T-cell (primary cell): Measurements from ENCODE around the gene LDHAL6A. TPM values are rescaled to one million over a fixed set of nuclear protein-coding genes. Genes with fewer than 3 reads are reported as not detected.

Experiments
- ATAC-seq, 4 experiments: fragments of 200-7000 bp in 3 of 4; fragments of 150-1000 bp in 1 of 4; cut with Tn5 transposase; replicated peaks in 1 of 4; 1 replicate in 3 of 4; 2 replicates in 1 of 4; pipeline ENCODE4 v1.10.0; 2021; ENCODE audit warnings: moderate library complexity in 3 of 4, mild to moderate bottlenecking in 2 of 4, moderate number of reproducible peaks in 1 of 4
- CTCF ChIA-PET, 2 donors: fragments of 300-600 bp; sonication (Branson Sonifier 250); formaldehyde crosslinking; loops; one replicate each; lab custom pipeline; 2022; ENCODE audit warnings: antibody characterized with exemption in 2 of 2; lab: Charles Lee
- POLR2A ChIA-PET, 2 donors: fragments of 300-600 bp; sonication (Branson Sonifier 250); formaldehyde crosslinking; loops; one replicate each; lab custom pipeline; 2022; ENCODE audit warnings: antibody characterized with exemption in 2 of 2; lab: Charles Lee
- DNase-seq, 35 experiments: peaks; one replicate each; pipeline versions ENCODE4 v3.0.0 to v3.0.0-alpha.2; 2013 to 2023
- H3K27ac ChIP-seq: one replicate; pipeline ENCODE4 v1.5.1; 2013; ENCODE audit warnings: low read length
- H3K27me3 ChIP-seq, 2 experiments: replicated peaks in 1 of 2; 1 replicate in 1 of 2; 2 replicates in 1 of 2; pipeline versions ENCODE4 v1.6.1 to v1.7.0; 2013; ENCODE audit warnings: low read length in 1 of 2, mixed read lengths in 1 of 2; ENCODE audit not compliant: control insufficient read depth in 2 of 2, insufficient read depth in 2 of 2; ENCODE audit errors: extremely low read depth in 1 of 2
- H3K36me3 ChIP-seq, 2 donors: 1 replicate in 1 of 2; 2 replicates in 1 of 2; pipeline versions ENCODE4 v1.6.1 to v1.7.0; 2013; ENCODE audit warnings: low read length in 1 of 2; ENCODE audit not compliant: control insufficient read depth in 2 of 2, insufficient read depth in 1 of 2; ENCODE audit errors: extremely low read depth in 1 of 2
- H3K4me1 ChIP-seq, 2 experiments: 1 replicate in 1 of 2; 2 replicates in 1 of 2; pipeline versions ENCODE4 v1.6.1 to v1.7.0; 2013; ENCODE audit warnings: low read length in 2 of 2, mixed read lengths in 1 of 2; ENCODE audit not compliant: insufficient read depth in 2 of 2, control insufficient read depth in 1 of 2; ENCODE audit errors: extremely low read depth in 1 of 2
- H3K4me3 ChIP-seq, 2 donors: 1 replicate in 1 of 2; 2 replicates in 1 of 2; pipeline versions ENCODE4 v1.5.1 to v1.7.0; 2013; ENCODE audit warnings: mild to moderate bottlenecking in 2 of 2, low read length in 1 of 2, moderate library complexity in 1 of 2; ENCODE audit not compliant: control insufficient read depth in 1 of 2; ENCODE audit errors: extremely low read depth in 1 of 2
- H3K9me3 ChIP-seq: 2 replicates; pipeline ENCODE4 v1.7.0; 2013
- H3K27ac Mint-ChIP-seq, 2 donors: one replicate each; pipeline ENCODE4 v1.8.0; 2020 to 2021; ENCODE audit warnings: mild to moderate bottlenecking in 2 of 2, mixed read lengths in 2 of 2
- H3K27me3 Mint-ChIP-seq, 2 donors: one replicate each; pipeline ENCODE4 v1.8.0; 2021 to 2022; ENCODE audit warnings: mixed read lengths in 2 of 2
- H3K36me3 Mint-ChIP-seq: one replicate; pipeline ENCODE4 v1.8.0; 2021; ENCODE audit warnings: mixed read lengths
- H3K4me1 Mint-ChIP-seq, 3 donors: one replicate each; pipeline ENCODE4 v1.8.0; 2020 to 2022; ENCODE audit warnings: mixed read lengths in 3 of 3, mild to moderate bottlenecking in 1 of 3
- H3K4me3 Mint-ChIP-seq, 3 donors: one replicate each; pipeline ENCODE4 v1.8.0; 2020 to 2022; ENCODE audit warnings: mild to moderate bottlenecking in 3 of 3, mixed read lengths in 3 of 3, moderate library complexity in 3 of 3
- H3K9me3 Mint-ChIP-seq, 3 donors: one replicate each; pipeline ENCODE4 v1.8.0; 2020 to 2022; ENCODE audit warnings: mixed read lengths in 3 of 3
- WGBS: methylation state at CpG from one replicate; pipeline ENCODE4 v1.1.5; 2013; ENCODE audit warnings: missing lambda C conversion rate; ENCODE audit not compliant: insufficient coverage; 5-methylcytosine and 5-hydroxymethylcytosine counted together
- total RNA-seq, 35 experiments: library from RNA in 6 of 35; stranded (reverse) in 6 of 35; fragments of 120-200 nt in 1 of 35; gene quantifications; one replicate each; pipeline versions ENCODE4 v1.2.1 to v1.2.4 and lab custom pipeline; 2013 to 2026

The LDHAL6A gene
- total RNA-seq, 5 donors from 2014 or later (not counting 1 experiment from before 2014, with no cell fraction given): 0.46 TPM; not detected in 4

DNA sequence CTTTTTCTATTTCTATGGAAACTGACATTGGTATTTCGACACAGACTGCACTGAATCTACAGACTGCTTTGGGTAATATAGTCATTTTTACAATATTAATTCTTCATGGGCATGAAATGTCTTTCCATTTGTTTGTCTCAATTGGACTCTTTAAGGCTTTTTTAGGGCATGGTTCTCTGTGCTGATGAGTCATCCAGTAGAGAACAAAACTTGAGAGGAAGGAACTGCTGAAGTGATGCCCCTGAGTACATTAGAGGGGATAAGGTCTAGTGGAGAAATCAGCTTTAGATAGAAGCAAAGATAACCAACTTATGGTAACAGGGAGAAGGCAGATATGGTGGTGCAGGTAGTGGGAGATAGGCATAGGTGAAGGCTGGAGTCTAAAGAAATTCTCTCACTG, 46.0 kb downstream of the LDHAL6A start:
- ChIA-PET CTCF (no interaction called here), POLR2A (no interaction called here)
- ATAC-seq: no peak
- no CpG with 5 or more reads among the region's 1 CpG for WGBS
- H3K27ac Mint-ChIP-seq: no peak overlapping the region
- Histone ChIP-seq H3K4me3 (no peak overlapping the region), H3K9me3 (no peaks in the 10 kb centered on the region), H3K27me3 (no peaks in the 10 kb centered on the region), H3K27ac (no peak overlapping the region), H3K36me3 (peaks cover 4 to 67% of the 10 kb centered on the region in 2 donors), H3K4me1 (no peaks in the 10 kb centered on the region)
- no peaks in the 10 kb centered on the region for H3K27me3 Mint-ChIP-seq
- H3K36me3 Mint-ChIP-seq: peaks cover 59% of the 10 kb centered on the region
- no peaks in the 10 kb centered on the region for H3K9me3 Mint-ChIP-seq
- peaks cover 0 to 5% (median 2%) of the 10 kb centered on the region in 3 donors for H3K4me1 Mint-ChIP-seq
- H3K4me3 Mint-ChIP-seq: no peak overlapping the region
- DNase-seq: no peak

DNA sequence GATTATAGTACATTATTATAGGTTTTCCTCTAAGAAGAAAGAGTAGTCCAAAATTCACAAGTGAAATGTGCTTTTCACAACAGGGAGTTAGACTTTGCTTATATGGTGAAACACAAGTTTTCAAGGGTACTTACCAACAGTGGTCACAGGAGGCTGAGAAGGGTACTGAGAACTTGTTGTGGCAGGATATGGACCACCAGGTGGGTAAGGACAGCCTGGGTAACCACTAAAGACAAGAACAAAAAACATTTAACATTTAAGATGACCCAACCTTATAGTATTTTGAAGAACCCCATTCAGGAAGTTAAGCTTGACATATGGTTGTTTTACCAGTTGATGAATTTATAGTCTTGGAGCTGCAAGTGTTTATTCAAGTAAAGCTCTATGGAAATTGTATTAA, 46.7 kb downstream of the LDHAL6A start:
- no peak overlapping the region for H3K4me3 Mint-ChIP-seq
- H3K36me3 ChIP-seq: peaks cover 2 to 70% of the 10 kb centered on the region in 2 donors
- ChIA-PET CTCF (no interaction called here), POLR2A (no interaction called here)
- H3K27ac ChIP-seq: no peak overlapping the region
- no peaks in the 10 kb centered on the region for H3K27me3 ChIP-seq
- H3K4me3 ChIP-seq: no peak overlapping the region
- H3K27me3 Mint-ChIP-seq: no peaks in the 10 kb centered on the region
- no peaks in the 10 kb centered on the region for H3K4me1 ChIP-seq
- H3K36me3 Mint-ChIP-seq: peaks cover 59% of the 10 kb centered on the region
- H3K9me3 ChIP-seq: no peaks in the 10 kb centered on the region
- no peaks in the 10 kb centered on the region for H3K9me3 Mint-ChIP-seq
- ATAC-seq (no peak), DNase-seq (no peak)
- H3K4me1 Mint-ChIP-seq: peaks cover 2 to 5% (median 3%) of the 10 kb centered on the region in 3 donors
- H3K27ac Mint-ChIP-seq: no peak overlapping the region

DNA sequence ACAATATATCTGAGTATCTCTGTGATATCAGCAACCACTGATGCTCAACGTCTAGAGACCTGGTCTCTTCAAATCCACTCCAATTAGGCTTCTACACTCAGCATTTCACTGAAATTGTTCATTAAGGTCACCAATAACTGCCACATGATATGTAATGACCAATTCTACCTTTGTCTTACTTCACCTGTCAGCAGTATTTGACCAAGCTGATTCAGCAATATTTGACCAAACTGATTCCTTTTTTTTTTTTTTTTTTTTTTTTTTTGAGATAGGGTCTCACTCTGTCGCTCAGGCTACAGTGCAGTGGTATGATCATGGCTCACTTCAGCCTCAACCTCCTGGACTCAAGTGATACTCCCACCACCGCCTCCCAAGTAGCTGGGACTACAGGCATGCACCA, 65.5 kb downstream of the LDHAL6A start:
- ATAC-seq (no peak), DNase-seq (no peak)
- Mint-ChIP-seq H3K27ac (no peak overlapping the region), H3K9me3 (no peaks in the 10 kb centered on the region), H3K27me3 (no peaks in the 10 kb centered on the region), H3K4me3 (no peak overlapping the region), H3K36me3 (peaks cover 29% of the 10 kb centered on the region), H3K4me1 (peaks cover 49 to 53% (median 50%) of the 10 kb centered on the region in 3 donors)
- ChIA-PET CTCF (interaction anchor here (0.6 kb wide), 2 partner anchors 67 to 680 kb away, joined by 3 to 4 read pairs; no protein-coding TSS in a partner anchor), POLR2A (interaction anchor here in 1 of 2 donors (0.6 kb wide), 1 partner anchor 18 kb away, joined by 3 read pairs; no protein-coding TSS in a partner anchor)
- H3K9me3 ChIP-seq: no peaks in the 10 kb centered on the region
- H3K27ac ChIP-seq: no peak overlapping the region
- no peaks in the 10 kb centered on the region for H3K27me3 ChIP-seq
- WGBS: 80% methylated on average over 1 of the region's 3 CpGs
- no peak overlapping the region for H3K4me3 ChIP-seq
- H3K36me3 ChIP-seq: peaks cover 3 to 34% of the 10 kb centered on the region in 2 donors
- peaks cover 10 to 17% of the 10 kb centered on the region in 2 experiments for H3K4me1 ChIP-seq

DNA sequence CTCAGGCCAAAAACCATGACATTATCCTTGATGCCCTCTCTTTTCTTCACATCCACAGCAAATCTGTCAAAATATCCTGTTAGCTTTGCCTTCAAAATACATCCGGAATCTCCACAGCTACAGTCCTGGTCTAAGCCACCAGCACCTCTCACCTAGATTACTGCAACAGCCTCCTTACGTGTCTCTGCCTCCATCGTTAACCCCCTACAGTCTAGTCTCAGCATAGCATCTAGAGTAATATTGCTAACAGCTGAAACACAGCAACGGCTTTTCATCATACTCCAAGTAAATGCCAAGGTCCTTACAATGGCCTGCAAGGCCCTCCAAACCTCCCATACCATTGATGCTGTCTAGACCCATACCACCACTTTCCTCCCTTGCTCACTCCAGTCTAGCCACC, 66.7 kb downstream of the LDHAL6A start:
- WGBS: 94% methylated on average over 4 of the region's 4 CpGs
- H3K4me1 Mint-ChIP-seq: peaks cover 57 to 62% (median 61%) of the 10 kb centered on the region in 3 donors
- Histone ChIP-seq H3K4me3 (no peak overlapping the region), H3K27ac (peak overlapping the region; percentile 13), H3K9me3 (no peaks in the 10 kb centered on the region), H3K27me3 (no peaks in the 10 kb centered on the region), H3K36me3 (peaks cover 3 to 34% of the 10 kb centered on the region in 2 donors), H3K4me1 (peaks cover 10 to 22% of the 10 kb centered on the region in 2 experiments)
- peaks cover 32% of the 10 kb centered on the region for H3K36me3 Mint-ChIP-seq
- ATAC-seq (no peak), DNase-seq (peak in 1 of 35 experiments; percentile 22)
- H3K4me3 Mint-ChIP-seq: peak overlapping the region in 1 of 3 donors; percentile 12
- H3K9me3 Mint-ChIP-seq: no peaks in the 10 kb centered on the region
- H3K27me3 Mint-ChIP-seq: peaks cover 0 to 2% of the 10 kb centered on the region in 2 donors
- ChIA-PET CTCF (no interaction called here), POLR2A (no interaction called here)
- H3K27ac Mint-ChIP-seq: peak overlapping the region in 1 of 2 donors; percentile 5

DNA sequence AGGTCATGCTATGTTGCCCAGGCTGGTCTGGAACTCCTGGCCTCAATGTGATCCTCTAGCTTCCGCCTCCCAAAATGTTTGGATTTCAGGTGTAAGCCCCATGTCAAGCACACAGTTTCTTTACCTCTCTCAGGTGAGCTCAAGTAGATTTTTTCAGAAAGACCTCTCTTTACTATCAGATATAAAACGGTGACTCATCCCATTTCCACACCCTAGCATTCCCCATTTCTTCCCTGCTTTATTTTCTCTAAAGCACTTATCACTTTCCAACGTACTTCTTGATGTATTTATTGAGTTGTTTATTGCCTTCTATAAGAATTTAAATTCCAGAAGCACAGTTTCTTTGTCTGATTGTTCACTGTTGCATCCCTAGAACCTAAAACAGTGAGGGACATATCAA, 67.4 kb downstream of the LDHAL6A start:
- WGBS: 100% methylated on average over 1 of the region's 3 CpGs
- POLR2A ChIA-PET: interaction anchor here in 1 of 2 donors (0.6 kb wide), 1 partner anchor 14 kb away, joined by 3 read pairs; no protein-coding TSS in a partner anchor

DNA sequence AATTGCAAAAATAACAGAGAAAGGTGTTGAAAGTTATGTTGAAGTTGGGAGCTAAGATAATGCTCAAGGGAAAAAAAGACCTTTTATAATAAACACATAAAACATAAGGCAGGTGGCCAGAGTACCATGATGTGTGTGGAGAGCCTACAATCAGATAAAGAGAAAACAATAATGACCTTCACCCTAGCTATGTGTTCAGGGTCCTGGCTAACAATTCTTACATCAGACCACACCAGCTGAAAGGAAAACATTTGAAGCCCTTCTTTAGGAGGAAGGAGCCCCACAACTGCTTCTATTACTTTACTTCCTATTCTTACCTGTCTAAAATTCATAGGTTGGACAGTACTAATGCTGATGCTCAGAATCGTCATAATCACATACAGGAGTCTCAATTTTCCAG, 68.6 kb downstream of the LDHAL6A start:
- Mint-ChIP-seq H3K4me3 (peak overlapping the region; percentile 6 to 28 (median 8)), H3K27ac (peak overlapping the region in 1 of 2 donors; percentile 13), H3K4me1 (peaks cover 66 to 70% (median 67%) of the 10 kb centered on the region in 3 donors), H3K9me3 (no peaks in the 10 kb centered on the region), H3K36me3 (peaks cover 25% of the 10 kb centered on the region), H3K27me3 (peaks cover 0 to 2% of the 10 kb centered on the region in 2 donors)
- Histone ChIP-seq H3K4me1 (peaks cover 10 to 28% of the 10 kb centered on the region in 2 experiments), H3K9me3 (no peaks in the 10 kb centered on the region), H3K4me3 (no peak overlapping the region), H3K36me3 (peaks cover 3 to 23% of the 10 kb centered on the region in 2 donors), H3K27ac (no peak overlapping the region), H3K27me3 (no peaks in the 10 kb centered on the region)
- ATAC-seq (no peak), DNase-seq (no peak)
- CTCF ChIA-PET: interaction anchor here (0.6 to 1.1 kb wide), 6 partner anchors 8 to 488 kb away, joined by 3 to 5 read pairs (median 4); no protein-coding TSS in a partner anchor
- WGBS: no CpG with 5 or more reads among the region's 1 CpG
- POLR2A ChIA-PET: interaction anchor here in 1 of 2 donors (0.6 kb wide), 1 partner anchor 109 kb away, joined by 3 read pairs; no protein-coding TSS in a partner anchor

More for the DNA sequence above, 67.4 kb downstream of the LDHAL6A start:
- H3K9me3 Mint-ChIP-seq: no peaks in the 10 kb centered on the region
- peaks cover 64 to 67% (median 65%) of the 10 kb centered on the region in 3 donors for H3K4me1 Mint-ChIP-seq
- Histone ChIP-seq H3K27me3 (no peaks in the 10 kb centered on the region), H3K4me3 (no peak overlapping the region), H3K27ac (no peak overlapping the region), H3K36me3 (peaks cover 3 to 30% of the 10 kb centered on the region in 2 donors), H3K4me1 (peaks cover 10 to 28% of the 10 kb centered on the region in 2 experiments), H3K9me3 (no peaks in the 10 kb centered on the region)
- H3K36me3 Mint-ChIP-seq: peaks cover 30% of the 10 kb centered on the region
- CTCF ChIA-PET: no interaction called here
- DNase-seq: no peak
- H3K27me3 Mint-ChIP-seq: peaks cover 0 to 2% of the 10 kb centered on the region in 2 donors
- peak overlapping the region in 1 of 3 donors; percentile 12 for H3K4me3 Mint-ChIP-seq
- no peak for ATAC-seq
- no peak overlapping the region for H3K27ac Mint-ChIP-seq
